CD4-positive, alpha-beta T cell treated with Interleukin-17A for 1 hour (primary cell): ENCODE measurements around the gene NAA38.

Experiments
- DNase-seq: peaks from one replicate; pipeline ENCODE4 v3.0.0-alpha.2; 2020

NAA38 gene

DNA sequence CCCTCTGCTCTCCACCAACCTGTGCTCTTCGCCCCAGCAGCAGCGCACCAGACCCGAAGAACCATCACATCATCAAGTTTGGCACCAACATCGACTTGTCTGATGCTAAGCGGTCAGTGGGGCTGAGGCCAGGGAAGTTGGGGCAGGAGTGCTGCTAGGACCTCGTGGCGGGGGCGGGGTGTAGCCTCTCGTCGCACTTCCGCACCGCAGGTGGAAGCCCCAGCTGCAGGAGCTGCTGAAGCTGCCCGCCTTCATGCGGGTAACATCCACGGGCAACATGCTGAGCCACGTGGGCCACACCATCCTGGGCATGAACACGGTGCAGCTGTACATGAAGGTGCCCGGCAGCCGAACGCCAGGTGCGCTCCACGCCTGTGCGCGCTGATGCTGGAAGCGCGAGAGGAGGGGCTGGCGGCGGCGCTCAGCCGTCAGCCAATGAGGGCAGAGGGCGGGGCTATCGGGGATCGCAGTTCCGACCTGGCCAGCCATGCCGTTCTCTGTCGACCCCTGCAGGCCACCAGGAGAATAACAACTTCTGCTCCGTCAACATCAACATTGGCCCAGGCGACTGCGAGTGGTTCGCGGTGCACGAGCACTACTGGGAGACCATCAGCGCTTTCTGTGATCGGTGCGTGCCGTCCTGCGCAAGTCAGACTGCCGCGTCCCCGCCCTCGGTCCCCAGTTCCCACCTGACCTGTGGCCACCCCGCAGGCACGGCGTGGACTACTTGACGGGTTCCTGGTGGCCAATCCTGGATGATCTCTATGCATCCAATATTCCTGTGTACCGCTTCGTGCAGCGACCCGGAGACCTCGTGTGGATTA, 5.7 kb downstream of the NAA38 start:
- peak; percentile 95 for DNase-seq

DNA sequence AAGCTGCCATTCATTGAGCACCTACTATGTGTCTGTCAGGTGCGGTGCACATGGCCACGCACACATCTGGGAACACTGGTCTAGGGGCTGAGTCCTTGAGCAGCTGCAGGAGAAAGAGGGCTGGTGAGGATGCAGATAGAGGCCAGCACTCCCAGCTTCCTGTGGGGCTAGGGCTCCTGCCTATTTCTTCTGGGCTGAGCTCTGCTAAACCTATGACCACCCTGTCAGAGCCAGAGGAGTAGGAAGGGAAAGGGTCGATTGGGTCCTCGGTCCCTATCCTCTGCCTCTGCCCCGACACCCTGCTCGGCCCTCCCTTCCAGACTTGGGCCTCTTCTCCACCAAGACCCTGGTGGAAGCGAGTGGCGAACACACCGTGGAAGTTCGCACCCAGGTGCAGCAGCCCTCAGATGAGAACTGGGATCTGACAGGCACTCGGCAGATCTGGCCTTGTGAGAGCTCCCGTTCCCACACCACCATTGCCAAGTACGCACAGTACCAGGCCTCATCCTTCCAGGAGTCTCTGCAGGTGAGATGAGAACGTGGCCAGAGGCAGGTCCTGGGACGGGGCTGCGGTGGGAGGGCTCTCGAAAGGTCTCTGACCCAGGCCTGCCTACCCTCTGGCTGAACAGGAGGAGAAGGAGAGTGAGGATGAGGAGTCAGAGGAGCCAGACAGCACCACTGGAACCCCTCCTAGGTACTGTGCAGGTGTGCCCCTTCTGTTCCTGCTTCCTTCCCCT, 6.5 kb downstream of the NAA38 start:
- peak; percentile 23 for DNase-seq

DNA sequence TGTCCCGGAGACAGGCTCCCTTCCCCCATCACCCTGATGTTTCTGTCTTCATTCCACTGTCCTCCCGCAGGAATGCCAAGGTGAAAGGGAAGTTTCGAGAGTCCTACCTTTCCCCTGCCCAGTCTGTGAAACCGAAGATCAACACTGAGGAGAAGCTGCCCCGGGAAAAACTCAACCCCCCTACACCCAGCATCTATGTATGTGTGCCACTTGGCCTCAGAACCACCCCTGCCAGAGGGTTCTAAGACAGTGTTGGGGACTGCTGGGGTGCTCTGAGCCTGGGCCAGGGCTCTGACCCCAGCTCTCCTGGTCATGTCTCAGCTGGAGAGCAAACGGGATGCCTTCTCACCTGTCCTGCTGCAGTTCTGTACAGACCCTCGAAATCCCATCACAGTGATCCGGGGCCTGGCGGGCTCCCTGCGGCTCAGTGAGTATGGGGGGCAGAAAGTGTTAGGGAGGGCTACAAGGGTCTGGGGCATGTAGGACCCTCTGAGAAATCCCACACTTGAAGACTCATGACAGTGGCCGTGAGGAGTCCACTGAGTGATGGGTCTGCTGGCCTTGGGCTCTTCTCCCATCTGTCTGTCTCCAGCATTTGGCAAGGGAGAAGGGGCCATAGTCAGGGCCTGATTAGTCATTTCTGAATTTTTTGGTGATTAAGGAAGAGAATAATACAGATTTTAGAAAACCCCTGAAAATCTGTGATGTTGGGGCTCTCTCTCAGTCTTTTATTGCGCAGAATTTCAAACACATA, 7.4 kb downstream of the NAA38 start:
- no peak for DNase-seq

DNA sequence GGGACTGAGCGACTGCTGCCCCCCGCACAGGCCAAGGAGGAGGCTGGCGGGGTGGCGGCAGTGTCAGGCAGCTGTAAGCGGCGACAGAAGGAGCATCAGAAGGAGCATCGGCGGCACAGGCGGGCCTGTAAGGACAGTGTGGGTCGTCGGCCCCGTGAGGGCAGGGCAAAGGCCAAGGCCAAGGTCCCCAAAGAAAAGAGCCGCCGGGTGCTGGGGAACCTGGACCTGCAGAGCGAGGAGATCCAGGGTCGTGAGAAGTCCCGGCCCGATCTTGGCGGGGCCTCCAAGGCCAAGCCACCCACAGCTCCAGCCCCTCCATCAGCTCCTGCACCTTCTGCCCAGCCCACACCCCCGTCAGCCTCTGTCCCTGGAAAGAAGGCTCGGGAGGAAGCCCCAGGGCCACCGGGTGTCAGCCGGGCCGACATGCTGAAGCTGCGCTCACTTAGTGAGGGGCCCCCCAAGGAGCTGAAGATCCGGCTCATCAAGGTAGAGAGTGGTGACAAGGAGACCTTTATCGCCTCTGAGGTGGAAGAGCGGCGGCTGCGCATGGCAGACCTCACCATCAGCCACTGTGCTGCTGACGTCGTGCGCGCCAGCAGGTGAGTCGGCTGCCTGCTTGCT, 8.1 kb downstream of the NAA38 start:
- peak; percentile 23 for DNase-seq

DNA sequence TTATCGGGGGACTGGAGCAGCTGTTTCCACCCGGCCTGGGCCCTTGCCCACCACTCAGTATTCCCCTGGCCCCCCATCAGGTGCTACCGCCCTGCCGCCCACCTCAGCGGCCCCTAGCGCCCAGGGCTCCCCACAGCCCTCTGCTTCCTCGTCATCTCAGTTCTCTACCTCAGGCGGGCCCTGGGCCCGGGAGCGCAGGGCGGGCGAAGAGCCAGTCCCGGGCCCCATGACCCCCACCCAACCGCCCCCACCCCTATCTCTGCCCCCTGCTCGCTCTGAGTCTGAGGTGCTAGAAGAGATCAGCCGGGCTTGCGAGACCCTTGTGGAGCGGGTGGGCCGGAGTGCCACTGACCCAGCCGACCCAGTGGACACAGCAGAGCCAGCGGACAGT, 8.6 kb downstream of the NAA38 start:
- DNase-seq, result no peak

DNA sequence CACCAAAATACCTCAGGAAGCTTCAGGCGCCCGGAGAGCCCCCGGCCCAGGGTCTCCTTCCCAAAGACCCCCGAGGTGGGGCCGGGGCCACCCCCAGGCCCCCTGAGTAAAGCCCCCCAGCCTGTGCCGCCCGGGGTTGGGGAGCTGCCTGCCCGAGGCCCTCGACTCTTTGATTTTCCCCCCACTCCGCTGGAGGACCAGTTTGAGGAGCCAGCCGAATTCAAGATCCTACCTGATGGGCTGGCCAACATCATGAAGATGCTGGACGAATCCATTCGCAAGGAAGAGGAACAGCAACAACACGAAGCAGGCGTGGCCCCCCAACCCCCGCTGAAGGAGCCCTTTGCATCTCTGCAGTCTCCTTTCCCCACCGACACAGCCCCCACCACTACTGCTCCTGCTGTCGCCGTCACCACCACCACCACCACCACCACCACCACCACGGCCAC, 9.2 kb downstream of the NAA38 start:
- DNase-seq, result peak; percentile 38

- DNase-seq, result peak; percentile 32
These were observed 10.3 kb downstream of the NAA38 start for GRCh38 chr17:7846765-7847661.

DNA sequence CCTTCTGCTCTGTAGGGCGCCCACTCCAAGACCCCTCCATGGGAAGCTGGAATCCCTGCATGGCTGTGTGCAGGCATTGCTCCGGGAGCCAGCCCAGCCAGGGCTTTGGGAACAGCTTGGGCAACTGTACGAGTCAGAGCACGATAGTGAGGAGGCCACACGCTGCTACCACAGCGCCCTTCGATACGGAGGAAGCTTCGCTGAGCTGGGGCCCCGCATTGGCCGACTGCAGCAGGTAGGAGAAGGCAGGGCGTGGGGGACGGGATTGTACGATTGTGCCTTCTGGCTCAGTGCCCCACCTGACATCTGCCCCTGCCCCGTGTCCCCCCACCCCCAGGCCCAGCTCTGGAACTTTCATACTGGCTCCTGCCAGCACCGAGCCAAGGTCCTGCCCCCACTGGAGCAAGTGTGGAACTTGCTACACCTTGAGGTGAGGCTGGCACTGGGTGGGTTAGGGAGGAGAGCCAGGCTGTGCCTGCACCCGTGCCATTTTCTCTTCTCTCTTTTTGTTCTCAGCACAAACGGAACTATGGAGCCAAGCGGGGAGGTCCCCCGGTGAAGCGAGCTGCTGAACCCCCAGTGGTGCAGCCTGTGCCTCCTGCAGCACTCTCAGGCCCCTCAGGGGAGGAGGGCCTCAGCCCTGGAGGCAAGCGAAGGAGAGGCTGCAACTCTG, 11.2 kb downstream of the NAA38 start:
- no peak for DNase-seq

DNA sequence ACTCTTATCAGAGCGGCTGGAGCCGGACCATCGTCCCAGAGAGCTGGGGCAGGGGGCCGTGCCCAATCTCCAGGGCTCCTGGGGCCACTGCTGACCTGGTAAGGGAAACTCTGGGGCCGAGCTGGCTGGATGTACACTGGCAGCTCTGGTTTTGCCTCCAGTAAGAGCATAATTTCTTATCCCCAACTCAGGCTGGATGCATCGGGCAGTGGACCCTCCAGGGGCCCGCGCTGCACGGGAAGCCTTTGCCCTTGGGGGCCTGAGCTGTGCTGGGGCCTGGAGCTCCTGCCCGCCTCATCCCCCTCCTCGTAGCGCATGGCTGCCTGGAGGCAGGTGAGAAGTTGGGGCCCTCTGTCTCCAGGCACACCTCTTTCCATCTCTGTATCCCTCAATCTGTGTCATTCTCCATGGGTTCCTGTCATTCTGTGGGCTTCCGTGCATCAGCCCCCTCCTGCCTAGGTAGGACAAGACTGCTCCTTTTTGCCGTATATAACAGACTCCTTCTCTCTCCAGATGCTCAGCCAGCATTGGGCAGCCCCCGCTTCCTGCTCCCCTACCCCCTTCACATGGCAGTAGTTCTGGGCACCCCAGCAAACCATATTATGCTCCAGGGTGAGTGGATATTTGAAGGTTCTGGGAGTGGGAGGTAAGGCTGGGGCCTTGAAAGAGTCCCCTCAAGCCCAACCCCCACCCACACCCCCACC, 11.8 kb downstream of the NAA38 start:
- peak; percentile 18 for DNase-seq

- peak; percentile 92 for DNase-seq
These were observed 12.8 kb downstream of the NAA38 start for GRCh38 chr17:7844292-7845154.

- DNase-seq, result peak; percentile 96
These were observed 13.6 kb downstream of the NAA38 start for GRCh38 chr17:7843536-7844291.

GRCh38 chr17:7843257-7843535, 14.2 kb downstream of the NAA38 start:
- DNase-seq, result no peak

- peak; percentile 99 for DNase-seq
These were observed 14.7 kb downstream of the NAA38 start for GRCh38 chr17:7842380-7843256.

GRCh38 chr17:7841915-7842379, 15.4 kb downstream of the NAA38 start:
- peak; percentile 88 for DNase-seq

DNA sequence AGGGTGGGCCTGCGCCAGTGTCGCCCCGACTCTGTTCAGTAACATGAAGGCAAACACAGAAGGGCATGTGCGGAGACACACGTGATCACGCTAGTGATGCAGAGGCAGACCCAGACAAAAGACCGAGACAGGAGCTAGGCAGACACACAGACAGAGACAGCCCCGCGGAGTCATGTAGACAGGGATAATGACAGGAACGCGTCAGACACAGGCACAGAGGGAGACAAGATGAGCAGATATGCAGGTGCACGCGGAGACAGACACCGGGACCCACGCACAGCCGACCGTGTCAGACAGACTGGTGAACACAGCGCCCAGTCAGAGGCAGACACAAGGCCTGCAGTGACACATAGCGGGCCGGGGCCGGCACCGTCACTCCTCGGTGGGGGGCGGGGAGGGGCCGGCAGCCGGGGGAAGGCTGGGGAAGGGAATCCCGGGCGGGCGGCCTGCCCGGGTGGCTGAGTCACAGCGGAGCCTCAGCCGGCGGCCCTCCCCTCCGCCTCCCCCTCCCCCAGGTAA, 15.9 kb downstream of the NAA38 start:
- peak; percentile 94 for DNase-seq

DNA sequence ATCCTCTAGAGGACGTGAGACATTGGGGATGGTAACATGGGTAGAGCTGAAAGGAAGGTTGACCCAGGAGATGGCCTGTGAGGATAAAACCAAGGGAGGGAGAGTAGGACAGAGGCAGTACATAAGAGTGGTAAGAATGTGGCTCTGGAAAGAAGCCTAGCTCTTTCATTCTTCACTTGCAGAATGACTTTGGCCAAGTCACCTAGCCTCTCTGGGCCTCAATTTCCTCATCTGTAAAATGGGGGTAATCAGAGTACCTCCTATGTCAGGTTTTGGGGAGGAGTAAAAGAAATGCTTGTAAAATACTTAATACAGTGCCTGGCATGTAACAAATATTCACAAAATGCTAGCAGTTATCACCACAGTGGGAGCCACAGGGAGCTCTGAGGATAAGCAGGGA, 16.5 kb downstream of the NAA38 start:
- no peak for DNase-seq

DNA sequence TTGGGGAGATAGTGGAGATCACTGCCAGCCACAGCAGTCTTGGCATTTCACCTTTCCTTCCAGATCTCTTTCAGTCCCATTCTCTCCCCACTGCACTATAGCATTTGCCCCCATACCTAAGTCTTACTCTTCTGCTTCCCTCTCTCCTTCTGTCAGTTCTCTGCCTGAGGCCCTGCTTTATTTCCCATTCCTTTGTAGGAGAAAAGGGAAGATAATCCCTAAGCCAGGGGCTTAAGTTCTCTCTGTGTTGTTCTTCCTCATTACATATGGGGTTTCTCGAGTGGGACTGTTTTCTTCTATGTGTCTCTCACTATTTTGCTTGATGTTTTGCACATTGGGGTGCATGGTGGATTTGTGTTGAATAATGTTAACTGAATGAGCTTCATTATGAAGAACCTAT, 16.9 kb downstream of the NAA38 start:
- DNase-seq, result no peak

DNA sequence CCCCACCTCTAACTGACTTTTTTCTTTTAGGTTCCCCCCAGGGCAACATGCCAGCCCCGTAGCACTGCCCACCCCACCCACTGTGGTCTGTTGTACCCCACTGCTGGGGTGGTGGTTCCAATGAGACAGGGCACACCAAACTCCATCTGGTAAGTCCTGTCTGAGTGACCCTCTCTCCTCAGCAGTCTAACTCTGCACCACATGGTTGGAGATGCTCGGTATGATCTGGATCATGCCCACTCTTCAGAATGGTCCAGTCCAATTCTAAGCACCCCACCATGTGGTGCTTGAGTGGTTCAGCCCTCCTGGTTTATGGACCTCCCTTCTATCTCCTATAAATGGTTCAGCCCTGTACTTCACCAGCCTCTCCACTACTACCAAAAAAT, 17.5 kb downstream of the NAA38 start:
- DNase-seq, result peak; percentile 59
